A549 (cell line): ENCODE data around the gene CUL3. TPM values are rescaled to one million over a fixed set of nuclear protein-coding genes. Genes with fewer than 3 reads are reported as not detected.

ENCODE experiments used
- ATAC-seq, 2 experiments: fragments of 200-7000 bp in 1 of 2; fragments of >200 bp in 1 of 2; cut with Nextera tagmentation in 1 of 2; cut with Tn5 transposase in 1 of 2; 3 replicates each; pipeline versions ENCODE4 v1.8.0 to v1.9.1; 2018 to 2020; ENCODE audit warnings: mild to moderate bottlenecking in 1 of 2, moderate library complexity in 1 of 2
- CTCF ChIA-PET: fragments of 300-600 bp; sonication (Branson Sonifier 250); formaldehyde crosslinking; extraction: SDS; loops from one replicate; lab custom pipeline; 2021; ENCODE audit warnings: antibody characterized with exemption, inconsistent platforms; lab: Yijun Ruan, JAX
- POLR2A ChIA-PET: fragments of 350-600 bp; formaldehyde crosslinking; extraction: SDS; loops from one replicate; lab custom pipeline; 2021; ENCODE audit warnings: antibody characterized with exemption, inconsistent platforms; lab: Yijun Ruan, JAX
- DNase-seq, 2 experiments: peaks; one replicate each; pipeline versions ENCODE4 v3.0.0 to v3.0.0-alpha.2; 2011 to 2016; ENCODE audit warnings: low read depth in 1 of 2, low spot score in 1 of 2
- FAIRE-seq: peaks from 2 replicates; lab custom pipeline; 2011; peaks lifted over from hg19 to GRCh38; lab: Jason Lieb, UNC
- H3K27ac ChIP-seq, 2 experiments: fragments of >200 bp; sonication (Bioruptor Twin); formaldehyde crosslinking; 3 replicates each; pipeline ENCODE4 v1.5.1; 2016 to 2017
- H3K4me1 ChIP-seq: fragments of >200 bp; sonication (Bioruptor Twin); formaldehyde crosslinking; 3 replicates; pipeline ENCODE4 v1.6.1; 2016
- H3K4me2 ChIP-seq: fragments of >200 bp; sonication (Bioruptor Twin); formaldehyde crosslinking; 3 replicates; pipeline ENCODE4 v1.6.1; 2016
- H3K4me3 ChIP-seq: fragments of >200 bp; sonication (Bioruptor Twin); formaldehyde crosslinking; 3 replicates; pipeline ENCODE4 v1.5.1; 2016
- H3K9me3 ChIP-seq: fragments of >200 bp; sonication (Bioruptor Twin); formaldehyde crosslinking; 3 replicates; pipeline ENCODE4 v1.6.1; 2016
- CBX8 ChIP-seq: fragments of 200-600 bp; sonication (generic); IDR thresholded peaks from 2 replicates; pipeline ENCODE4 v1.6.1; 2016
- E2F6 ChIP-seq: IDR thresholded peaks from 2 replicates; pipeline ENCODE4 v1.6.1; 2012; ENCODE audit warnings: low read depth, borderline replicate concordance
- EHMT2 ChIP-seq: fragments of 200-600 bp; sonication (generic); IDR thresholded peaks from 2 replicates; pipeline ENCODE4 v1.6.1; 2016; ENCODE audit warnings: antibody characterized with exemption, low read depth, mild to moderate bottlenecking, moderate library complexity
- ESRRA ChIP-seq: fragments of 150-350 bp; IDR thresholded peaks from 2 replicates; pipeline ENCODE4 v1.6.1; 2014; ENCODE audit warnings: mild to moderate bottlenecking, low read length, borderline replicate concordance
- FOSB ChIP-seq: fragments of 250-450 bp; sonication (Bioruptor Pico); IDR thresholded peaks from 2 replicates; pipeline ENCODE4 v1.5.0; 2020; ENCODE audit warnings: mild to moderate bottlenecking, moderate library complexity
- HOXB13 ChIP-seq: fragments of 250-450 bp; sonication (Bioruptor Pico); IDR thresholded peaks from 2 replicates; pipeline ENCODE4 v1.5.0; 2020; ENCODE audit warnings: low read depth, mild to moderate bottlenecking, moderate library complexity
- HOXB5 ChIP-seq: fragments of 250-450 bp; sonication (Bioruptor Pico); IDR thresholded peaks from 2 replicates; pipeline ENCODE4 v1.5.0; 2020; ENCODE audit warnings: mild to moderate bottlenecking, moderate library complexity
- JUNB ChIP-seq: fragments of >200 bp; sonication (Bioruptor Twin); formaldehyde crosslinking; IDR thresholded peaks from 2 replicates; pipeline ENCODE4 v1.6.1; 2016
- MAZ ChIP-seq: fragments of 150-350 bp; IDR thresholded peaks from 2 replicates; pipeline ENCODE4 v1.6.1; 2014; ENCODE audit warnings: antibody characterized with exemption, low read depth, low read length, borderline replicate concordance
- NFE2L2 ChIP-seq: fragments of 150-350 bp; conservative IDR thresholded peaks from 2 replicates; pipeline ENCODE4 v1.6.1; 2014; ENCODE audit warnings: low read length
- NR3C1 ChIP-seq: fragments of >200 bp; sonication (Bioruptor Twin); formaldehyde crosslinking; IDR thresholded peaks from 3 replicates; pipeline ENCODE4 v1.6.1; 2017
- PBX3 ChIP-seq: IDR thresholded peaks from 2 replicates; pipeline ENCODE4 v1.6.1; 2012
- POLR2A ChIP-seq: IDR thresholded peaks from 2 replicates; pipeline ENCODE4 v1.6.1; 2012; ENCODE audit warnings: mild to moderate bottlenecking, low read length
- RAD21 ChIP-seq, 2 experiments: fragments of >200 bp in 1 of 2; sonication (Bioruptor Twin) in 1 of 2; formaldehyde crosslinking in 1 of 2; IDR thresholded peaks in 1 of 2; conservative IDR thresholded peaks in 1 of 2; 2 replicates in 1 of 2; 3 replicates in 1 of 2; pipeline ENCODE4 v1.6.1; 2012 to 2018; ENCODE audit warnings: inconsistent platforms in 1 of 2
- RNF2 ChIP-seq: fragments of 200-600 bp; sonication (generic); IDR thresholded peaks from 2 replicates; pipeline ENCODE4 v1.6.1; 2016; ENCODE audit warnings: low read depth, mild to moderate bottlenecking, antibody characterized with exemption, moderate library complexity, borderline replicate concordance
- SMC3 ChIP-seq: fragments of >200 bp; sonication (Bioruptor Twin); formaldehyde crosslinking; IDR thresholded peaks from 3 replicates; pipeline ENCODE4 v1.6.1; 2018; ENCODE audit warnings: inconsistent platforms
- SREBF2 ChIP-seq: fragments of 450-650 bp; IDR thresholded peaks from 2 replicates; pipeline ENCODE4 v1.6.1; 2014; ENCODE audit warnings: mild to moderate bottlenecking, moderate library complexity
- USF2 ChIP-seq: fragments of 450-650 bp; IDR thresholded peaks from 2 replicates; pipeline ENCODE4 v1.6.1; 2014; ENCODE audit warnings: antibody characterized with exemption
- ZC3H11A ChIP-seq: fragments of 450-650 bp; IDR thresholded peaks from 2 replicates; pipeline ENCODE4 v1.6.1; 2014; ENCODE audit warnings: antibody characterized with exemption, mild to moderate bottlenecking
- ZSCAN20 ChIP-seq: fragments of 250-450 bp; sonication (Bioruptor Pico); IDR thresholded peaks from 2 replicates; pipeline ENCODE4 v1.8.0; 2022; ENCODE audit warnings: mild to moderate bottlenecking, moderate library complexity
- WGBS: methylation state at CpG from one replicate; pipeline ENCODE4 v1.1.6; 2017; ENCODE audit errors: missing lambda C conversion rate; 5-methylcytosine and 5-hydroxymethylcytosine counted together
- polyA plus RNA-seq, 4 experiments: library from polyadenylated mRNA; depleted of rRNA in 3 of 4; stranded (reverse); fragments of >200 nt; fragmentation: RNase III in 1 of 4; extraction: RNeasy Plus Mini Kit Qiagen cat#74134 plus additional on column Dnase treatment in 1 of 4; gene quantifications; 2 replicates in 3 of 4; 3 replicates in 1 of 4; pipeline ENCODE4 v1.2.3, GENCODE V29; 2011 to 2017
- TF ChIP-seq, protein P1 (sequence below): fragments of 200-600 bp; sonication (generic); IDR thresholded peaks from 2 replicates; pipeline ENCODE4 v1.6.1; 2016; ENCODE audit warnings: antibody characterized with exemption, mild to moderate bottlenecking, moderate library complexity

Gene CUL3
- polyA plus RNA-seq, 2 of the 4 experiments (the other 2 are of a cell fraction): 70.5 to 73.9 TPM

DNA sequence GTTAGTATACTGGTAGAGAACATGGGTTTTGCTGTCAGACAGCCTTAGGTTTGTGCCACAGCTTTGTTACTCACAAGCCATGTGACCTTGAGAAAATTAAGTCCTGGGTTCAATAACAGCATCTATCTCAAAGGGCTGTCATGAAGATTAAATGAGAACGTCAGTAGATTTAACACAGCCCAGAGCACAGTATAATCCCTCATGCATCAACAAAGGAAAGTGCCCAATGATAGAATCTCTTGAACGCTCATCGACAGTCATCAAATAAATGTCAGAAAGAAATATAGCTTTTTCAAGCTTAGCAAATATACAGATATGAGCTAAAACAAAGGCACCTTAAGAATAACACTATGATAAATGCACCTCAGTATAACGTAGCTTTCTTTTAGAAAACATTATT is 22.3 kb downstream of the CUL3 start:
- H3K4me1 ChIP-seq: peaks cover 6% of the 10 kb centered on the region; the same call in 1 of the 3 replicates
- no peak overlapping the region for H3K4me3 ChIP-seq
- ATAC-seq (no peak), DNase-seq (no peak), FAIRE-seq (no peak)
- TF ChIP-seq FOSB (CRISPR knock-in tag) (no peak), HOXB5 (no peak), ZSCAN20 (CRISPR knock-in tag) (no peak), SREBF2 (no peak), JUNB (no peak)
- CTCF ChIA-PET: interaction anchor here (0.9 to 1.2 kb wide), 2 partner anchors 14 to 17 kb away, joined by 3 to 4 read pairs; no protein-coding TSS in a partner anchor
- POLR2A ChIA-PET: interaction anchor here (0.6 to 1.0 kb wide), 2 partner anchors 23 to 1634 kb away, joined by 3 to 4 read pairs; partner anchors contain the start of gene CUL3
- H3K27ac ChIP-seq: no peak overlapping the region
- H3K4me2 ChIP-seq: no peak overlapping the region
- WGBS: 89% methylated on average over 4 of the region's 4 CpGs
- peaks cover 17% of the 10 kb centered on the region for H3K9me3 ChIP-seq

- ChIA-PET CTCF (interaction anchor here (1.0 to 1.6 kb wide), 4 partner anchors 10 to 16 kb away, joined by 3 to 5 read pairs (median 4); no protein-coding TSS in a partner anchor), POLR2A (no interaction called here)
- FAIRE-seq (no peak), ATAC-seq (no peak)
- no peak overlapping the region for H3K4me3 ChIP-seq
- peaks cover 5% of the 10 kb centered on the region; the same call in 1 of the 3 replicates for H3K4me1 ChIP-seq
- peaks cover 8% of the 10 kb centered on the region for H3K9me3 ChIP-seq
- TF ChIP-seq NR3C1 (no peak), PBX3 (no peak), RNF2 (no peak), SMC3 (no peak), ESRRA (no peak), ZC3H11A (no peak), HOXB5 (no peak), USF2 (no peak), NFE2L2 (no peak)
- TF ChIP-seq, all 56 proteins: peak for 0
- no peak overlapping the region for H3K4me2 ChIP-seq
- DNase-seq: no peak
- whole genome bisulfite sequencing: 70% methylated on average over 7 of the region's 7 CpGs
- H3K27ac ChIP-seq: no peak overlapping the region
Observed at GRCh38 chr2:224561234-224562005, 23.7 kb downstream of the CUL3 start.

DNA sequence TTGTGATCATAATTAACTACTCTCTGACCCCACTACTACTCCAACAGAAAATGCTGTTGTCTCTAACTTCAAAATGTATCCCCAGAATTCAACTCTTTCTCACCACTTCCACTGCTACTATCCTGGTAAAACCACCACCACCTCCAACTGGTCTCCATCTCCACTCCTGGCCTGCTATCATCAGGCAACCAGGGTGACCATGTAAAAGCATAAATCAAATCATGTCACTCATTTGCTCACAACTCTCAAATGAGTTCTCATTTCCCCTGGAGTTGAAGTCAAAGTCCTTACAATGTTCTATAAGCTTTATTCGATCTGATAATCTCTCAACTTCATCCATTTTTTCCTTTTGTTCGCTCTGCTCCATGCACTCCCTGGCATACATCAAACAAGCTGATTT is 24.6 kb downstream of the CUL3 start:
- no peak for DNase-seq
- Histone ChIP-seq H3K27ac (no peak overlapping the region), H3K4me3 (no peak overlapping the region), H3K4me2 (no peak overlapping the region), H3K9me3 (no peaks in the 10 kb centered on the region), H3K4me1 (peaks cover 5% of the 10 kb centered on the region; the same call in 1 of the 3 replicates)
- ChIA-PET POLR2A (no interaction called here), CTCF (interaction anchor here (0.7 to 1.6 kb wide), 4 partner anchors 10 to 29 kb away, joined by 3 to 5 read pairs (median 4); no protein-coding TSS in a partner anchor)
- WGBS: 92% methylated on average over 2 of the region's 2 CpGs
- no peak for FAIRE-seq
- no peak for TF ChIP-seq CBX8
- TF ChIP-seq HOXB13: no peak
- no peak for TF ChIP-seq POLR2A
- TF ChIP-seq E2F6: no peak
- no peak for TF ChIP-seq MAZ
- TF ChIP-seq ESRRA: no peak
- TF ChIP-seq ZSCAN20 (CRISPR knock-in tag): no peak
- ATAC-seq: no peak

- no peak for FAIRE-seq
- no peak overlapping the region for H3K27ac ChIP-seq
- TF ChIP-seq EHMT2 (no peak), CBX8 (no peak), RAD21 (conservative IDR thresholded peaks at IDR 0.05 in 1 of 2, IDR thresholded peaks at IDR 0.05 in 1 of 2) (no peak), SMC3 (no peak), USF2 (no peak)
- TF ChIP-seq, protein P1, sequence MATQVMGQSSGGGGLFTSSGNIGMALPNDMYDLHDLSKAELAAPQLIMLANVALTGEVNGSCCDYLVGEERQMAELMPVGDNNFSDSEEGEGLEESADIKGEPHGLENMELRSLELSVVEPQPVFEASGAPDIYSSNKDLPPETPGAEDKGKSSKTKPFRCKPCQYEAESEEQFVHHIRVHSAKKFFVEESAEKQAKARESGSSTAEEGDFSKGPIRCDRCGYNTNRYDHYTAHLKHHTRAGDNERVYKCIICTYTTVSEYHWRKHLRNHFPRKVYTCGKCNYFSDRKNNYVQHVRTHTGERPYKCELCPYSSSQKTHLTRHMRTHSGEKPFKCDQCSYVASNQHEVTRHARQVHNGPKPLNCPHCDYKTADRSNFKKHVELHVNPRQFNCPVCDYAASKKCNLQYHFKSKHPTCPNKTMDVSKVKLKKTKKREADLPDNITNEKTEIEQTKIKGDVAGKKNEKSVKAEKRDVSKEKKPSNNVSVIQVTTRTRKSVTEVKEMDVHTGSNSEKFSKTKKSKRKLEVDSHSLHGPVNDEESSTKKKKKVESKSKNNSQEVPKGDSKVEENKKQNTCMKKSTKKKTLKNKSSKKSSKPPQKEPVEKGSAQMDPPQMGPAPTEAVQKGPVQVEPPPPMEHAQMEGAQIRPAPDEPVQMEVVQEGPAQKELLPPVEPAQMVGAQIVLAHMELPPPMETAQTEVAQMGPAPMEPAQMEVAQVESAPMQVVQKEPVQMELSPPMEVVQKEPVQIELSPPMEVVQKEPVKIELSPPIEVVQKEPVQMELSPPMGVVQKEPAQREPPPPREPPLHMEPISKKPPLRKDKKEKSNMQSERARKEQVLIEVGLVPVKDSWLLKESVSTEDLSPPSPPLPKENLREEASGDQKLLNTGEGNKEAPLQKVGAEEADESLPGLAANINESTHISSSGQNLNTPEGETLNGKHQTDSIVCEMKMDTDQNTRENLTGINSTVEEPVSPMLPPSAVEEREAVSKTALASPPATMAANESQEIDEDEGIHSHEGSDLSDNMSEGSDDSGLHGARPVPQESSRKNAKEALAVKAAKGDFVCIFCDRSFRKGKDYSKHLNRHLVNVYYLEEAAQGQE: no peak
- H3K4me2 ChIP-seq: no peak overlapping the region
- POLR2A ChIA-PET: no interaction called here
- no peak overlapping the region for H3K4me3 ChIP-seq
- WGBS: 99% methylated on average over 2 of the region's 2 CpGs
- H3K9me3 ChIP-seq: no peaks in the 10 kb centered on the region
- no peaks in the 10 kb centered on the region for H3K4me1 ChIP-seq
- no peak for DNase-seq
- CTCF ChIA-PET: no interaction called here
- no peak for ATAC-seq
Observed at GRCh38 chr2:224557610-224558009, 27.6 kb downstream of the CUL3 start.
